ENCODE results near the gene THG1L. TPM values are rescaled to one million over a fixed set of nuclear protein-coding genes. Genes with fewer than 3 reads are reported as not detected.
"Not testable (repeated sequence)": the region's sequence is repeated elsewhere in the genome, so short reads cannot be mapped to it uniquely, and the experiment has no call there.

The THG1L gene
- total RNA-seq, 4 donors from 2014 or later: 10.3 to 13.9 (median 12.0) TPM

DNA sequence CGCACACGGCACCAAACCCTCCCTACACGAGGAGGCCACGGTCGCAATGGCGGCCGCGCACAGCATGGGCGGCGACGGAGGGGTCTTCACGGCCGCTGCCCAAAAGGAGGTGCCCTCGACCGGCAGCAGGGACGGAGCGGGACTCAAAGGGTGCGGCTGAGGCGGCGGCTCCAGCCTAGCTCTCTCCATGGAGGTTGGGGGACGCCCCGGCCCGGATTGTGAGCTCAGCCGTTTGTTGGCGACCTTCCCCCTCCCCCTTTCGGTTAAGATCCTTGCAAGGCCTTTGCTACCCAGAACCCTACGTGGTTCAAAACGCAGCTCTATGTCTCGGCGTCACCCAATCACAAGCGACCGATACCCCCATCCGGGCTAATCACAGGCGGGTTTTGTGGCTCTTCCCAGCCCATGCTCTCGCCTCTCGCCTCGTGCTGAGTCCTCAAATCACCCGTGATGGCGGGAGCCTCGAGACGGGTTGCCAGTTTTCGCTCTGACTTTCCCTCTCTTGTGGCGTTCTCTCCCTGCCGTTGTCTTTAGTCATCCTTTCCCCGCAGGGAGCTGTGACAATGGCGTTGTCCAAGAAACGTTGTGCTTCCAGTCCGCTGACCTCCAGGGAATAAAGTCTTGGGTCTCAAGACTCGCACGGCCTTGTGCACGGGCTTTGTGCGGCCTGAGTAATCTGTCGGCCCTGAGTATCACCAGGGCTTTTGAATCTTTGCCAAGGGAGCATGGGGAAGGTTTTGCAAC, 40.4 kb upstream of the THG1L start:
- H3K4me3 ChIP-seq (replicated peaks in 1 of 3): no peak overlapping the region
- 67 to 74% methylated on average over 36 to 51 of the region's 53 CpGs for WGBS, 2 donors
- H3K4me1 ChIP-seq: no peaks in the 10 kb centered on the region
- intact Hi-C loops (cut with DNase I): no loop called here
- DNase-seq: no peak
- H3K27ac ChIP-seq: no peak overlapping the region
- H3K9me3 ChIP-seq: no peaks in the 10 kb centered on the region
- no peak for TF ChIP-seq POLR2A (IDR thresholded peaks at IDR 0.05)
- TF ChIP-seq, protein P1, sequence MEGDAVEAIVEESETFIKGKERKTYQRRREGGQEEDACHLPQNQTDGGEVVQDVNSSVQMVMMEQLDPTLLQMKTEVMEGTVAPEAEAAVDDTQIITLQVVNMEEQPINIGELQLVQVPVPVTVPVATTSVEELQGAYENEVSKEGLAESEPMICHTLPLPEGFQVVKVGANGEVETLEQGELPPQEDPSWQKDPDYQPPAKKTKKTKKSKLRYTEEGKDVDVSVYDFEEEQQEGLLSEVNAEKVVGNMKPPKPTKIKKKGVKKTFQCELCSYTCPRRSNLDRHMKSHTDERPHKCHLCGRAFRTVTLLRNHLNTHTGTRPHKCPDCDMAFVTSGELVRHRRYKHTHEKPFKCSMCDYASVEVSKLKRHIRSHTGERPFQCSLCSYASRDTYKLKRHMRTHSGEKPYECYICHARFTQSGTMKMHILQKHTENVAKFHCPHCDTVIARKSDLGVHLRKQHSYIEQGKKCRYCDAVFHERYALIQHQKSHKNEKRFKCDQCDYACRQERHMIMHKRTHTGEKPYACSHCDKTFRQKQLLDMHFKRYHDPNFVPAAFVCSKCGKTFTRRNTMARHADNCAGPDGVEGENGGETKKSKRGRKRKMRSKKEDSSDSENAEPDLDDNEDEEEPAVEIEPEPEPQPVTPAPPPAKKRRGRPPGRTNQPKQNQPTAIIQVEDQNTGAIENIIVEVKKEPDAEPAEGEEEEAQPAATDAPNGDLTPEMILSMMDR (IDR thresholded peaks at IDR 0.05): no peak
- H3K27me3 ChIP-seq: no peaks in the 10 kb centered on the region
- H3K36me3 ChIP-seq: no peaks in the 10 kb centered on the region

DNA sequence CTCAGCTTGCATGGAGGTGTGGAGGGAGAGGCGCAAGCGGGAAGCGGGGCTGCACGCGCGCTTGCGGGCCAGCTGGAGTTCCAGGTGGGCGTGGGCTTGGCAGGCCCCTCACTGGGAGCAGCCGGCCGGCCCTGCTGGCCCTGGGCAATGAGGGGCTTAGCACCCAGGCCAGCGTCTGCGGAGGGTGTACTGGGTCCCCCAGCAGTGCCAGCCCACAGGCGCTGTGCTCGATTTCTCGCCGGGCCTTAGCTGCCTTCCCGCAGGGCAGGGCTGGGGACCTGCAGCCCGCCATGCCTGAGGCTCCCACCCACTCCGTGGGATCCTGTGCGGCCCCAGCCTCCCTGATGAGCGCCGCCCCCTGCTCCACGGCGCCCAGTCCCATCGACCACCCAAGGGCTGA, 37.4 kb upstream of the THG1L start:
- H3K4me1 ChIP-seq; H3K36me3 ChIP-seq; H3K9me3 ChIP-seq; H3K4me3 ChIP-seq (replicated peaks in 1 of 3); DNase-seq; H3K27me3 ChIP-seq; H3K27ac ChIP-seq; intact Hi-C loops (cut with DNase I): not testable (repeated sequence)
- WGBS, 2 donors: 91 to 92% methylated on average over 11 to 17 of the region's 25 CpGs

DNA sequence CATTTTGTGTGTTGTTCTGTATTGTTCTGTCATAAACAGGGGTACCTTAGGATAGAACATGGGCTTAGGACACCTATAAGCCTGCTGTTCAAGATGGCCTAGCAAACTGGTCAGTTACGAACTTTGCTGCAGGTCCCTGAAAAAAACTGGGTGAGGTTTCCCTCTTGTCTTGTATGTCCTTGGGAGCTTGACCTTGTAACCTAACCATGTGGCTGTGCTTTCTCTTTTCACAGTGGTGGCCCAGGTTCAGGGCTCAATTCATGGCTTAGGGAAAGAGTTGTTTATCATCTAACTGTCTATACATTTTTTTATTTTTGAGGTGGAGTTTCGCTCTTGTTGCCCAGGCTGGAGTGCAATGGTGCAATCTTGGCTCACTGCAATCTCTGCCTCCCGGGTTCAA, 35.1 kb upstream of the THG1L start:
- H3K4me3 ChIP-seq (replicated peaks in 1 of 3); H3K27ac ChIP-seq; DNase-seq; H3K27me3 ChIP-seq; H3K4me1 ChIP-seq; H3K36me3 ChIP-seq; H3K9me3 ChIP-seq; intact Hi-C loops (cut with DNase I): not testable (repeated sequence)
- WGBS, 2 donors: 92 to 95% methylated on average over 3 of the region's 3 CpGs

DNA sequence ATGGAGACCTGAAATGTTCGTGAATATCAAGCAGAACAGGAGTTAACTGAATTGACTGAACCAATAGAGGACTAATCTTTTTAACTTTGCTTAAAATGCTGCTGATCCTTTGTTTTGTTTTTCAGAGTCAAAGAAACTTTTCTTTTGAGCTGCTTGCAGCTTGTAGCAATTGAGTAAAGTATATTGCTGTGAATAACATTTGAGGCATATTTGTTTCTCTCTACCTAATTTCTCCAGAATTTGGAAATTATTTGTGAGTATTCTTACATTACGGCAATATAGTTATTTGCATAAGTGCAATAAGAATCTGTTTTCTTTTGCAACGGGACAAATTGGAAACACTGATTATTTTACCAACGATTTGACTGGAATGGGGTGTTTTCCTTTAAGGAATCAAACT, 32.5 kb upstream of the THG1L start:
- H3K4me1 ChIP-seq; H3K27me3 ChIP-seq; H3K4me3 ChIP-seq (replicated peaks in 1 of 3); intact Hi-C loops (cut with DNase I); H3K27ac ChIP-seq; DNase-seq; H3K36me3 ChIP-seq; H3K9me3 ChIP-seq: not testable (repeated sequence)
- 69 to 92% methylated on average over 4 of the region's 4 CpGs for WGBS, 2 donors

DNA sequence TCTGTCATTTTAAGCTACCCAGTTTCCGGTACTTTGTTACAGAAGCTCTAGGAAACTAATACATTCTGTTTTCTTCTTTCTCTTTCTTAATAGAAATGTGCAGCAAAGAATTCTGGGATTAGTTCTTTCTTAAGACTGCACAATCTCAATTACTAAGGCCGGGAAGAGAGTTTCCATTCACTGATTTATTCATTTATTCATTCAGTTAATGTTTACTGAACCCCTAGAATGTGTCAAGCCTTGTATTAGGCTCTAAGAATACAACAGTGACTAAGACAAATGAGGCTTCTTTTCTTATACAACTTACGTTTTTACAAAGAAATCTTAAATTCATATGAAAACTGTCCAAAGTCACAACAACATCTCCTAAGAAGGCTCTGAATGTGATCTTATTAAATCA, 27.5 kb upstream of the THG1L start:
- H3K9me3 ChIP-seq: no peaks in the 10 kb centered on the region
- intact Hi-C loops (cut with DNase I): no loop called here
- H3K4me3 ChIP-seq (replicated peaks in 1 of 3): no peak overlapping the region
- no peak overlapping the region for H3K27ac ChIP-seq
- H3K36me3 ChIP-seq: no peaks in the 10 kb centered on the region
- no peak for DNase-seq
- H3K4me1 ChIP-seq: no peaks in the 10 kb centered on the region
- WGBS, 2 donors: 72 to 84% methylated on average over 3 of the region's 3 CpGs
- no peaks in the 10 kb centered on the region for H3K27me3 ChIP-seq
- TF ChIP-seq POLR2A (IDR thresholded peaks at IDR 0.05): no peak
- TF ChIP-seq, protein P1 (IDR thresholded peaks at IDR 0.05): no peak

DNA sequence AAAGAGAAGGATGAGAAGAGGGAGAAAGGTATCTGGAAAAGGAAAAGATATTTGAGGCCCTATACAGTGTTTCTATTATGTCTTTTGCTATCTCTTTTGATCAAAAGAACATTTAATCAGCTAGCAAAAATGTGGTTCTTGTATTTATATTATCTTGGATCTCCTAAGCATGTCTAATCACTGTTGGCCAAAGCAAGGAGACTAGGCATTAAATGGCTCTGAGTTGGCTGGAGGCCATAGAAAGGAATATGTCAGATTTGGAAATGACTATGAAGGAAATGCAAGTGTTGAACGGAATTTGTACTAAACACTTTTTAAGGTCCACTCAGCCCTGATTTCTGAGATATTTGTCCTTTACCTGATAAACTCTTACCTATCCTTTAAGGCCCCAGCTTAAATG, 22.4 kb upstream of the THG1L start:
- H3K4me1 ChIP-seq: no peaks in the 10 kb centered on the region
- TF ChIP-seq, protein P1 (IDR thresholded peaks at IDR 0.05): no peak
- TF ChIP-seq POLR2A (IDR thresholded peaks at IDR 0.05): no peak
- intact Hi-C loops (cut with DNase I): no loop called here
- H3K4me3 ChIP-seq (replicated peaks in 1 of 3): no peak overlapping the region
- no peak overlapping the region for H3K27ac ChIP-seq
- H3K9me3 ChIP-seq: no peaks in the 10 kb centered on the region
- no peaks in the 10 kb centered on the region for H3K27me3 ChIP-seq
- 74 to 81% methylated on average over 1 of the region's 1 CpG for WGBS, 2 donors
- no peak for DNase-seq
- no peaks in the 10 kb centered on the region for H3K36me3 ChIP-seq

DNA sequence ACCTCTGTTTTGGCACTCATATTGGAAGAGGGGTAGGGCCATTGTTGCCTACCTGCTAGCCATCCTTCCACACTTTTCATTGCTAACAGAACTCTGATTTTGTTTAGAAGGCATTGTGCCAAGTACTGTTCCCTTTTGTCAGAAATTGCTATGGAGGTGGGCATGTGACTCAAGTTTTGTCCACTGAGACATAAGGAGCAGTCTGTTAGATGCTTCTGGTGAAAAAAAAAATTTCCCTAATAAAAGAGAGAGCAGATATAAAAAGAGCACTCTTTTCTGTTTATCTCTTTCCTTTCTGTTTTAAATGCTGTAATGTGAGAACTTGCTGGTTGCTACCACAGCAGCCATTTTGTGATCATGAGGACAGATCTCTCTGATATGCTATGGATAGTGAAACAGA, 21.9 kb upstream of the THG1L start:
- TF ChIP-seq POLR2A (IDR thresholded peaks at IDR 0.05): no peak
- TF ChIP-seq, protein P1 (IDR thresholded peaks at IDR 0.05): no peak
- H3K4me3 ChIP-seq (replicated peaks in 1 of 3): no peak overlapping the region
- H3K4me1 ChIP-seq: no peaks in the 10 kb centered on the region
- no peaks in the 10 kb centered on the region for H3K27me3 ChIP-seq
- no peaks in the 10 kb centered on the region for H3K36me3 ChIP-seq
- H3K27ac ChIP-seq: no peak overlapping the region
- DNase-seq: no peak
- H3K9me3 ChIP-seq: no peaks in the 10 kb centered on the region
- intact Hi-C loops (cut with DNase I): no loop called here

Data from thyroid gland (tissue), 4 donors.